HCT116 (cell line): ENCODE results near the gene PI16. TPM values are rescaled to one million over a fixed set of nuclear protein-coding genes. Genes with fewer than 3 reads are reported as not detected.

Experiments used
- ATAC-seq: fragments of 200-7000 bp; cut with Tn5 transposase; 2 replicates; pipeline ENCODE4 v1.9.1; 2020; ENCODE audit warnings: mild to moderate bottlenecking, moderate library complexity
- BruUV-seq: library from RNA; stranded (reverse); fragments of 400-500 nt; replicated peaks from 2 replicates; lab custom pipeline; 2021; lab: Mats Ljungman, UMichigan
- CTCF ChIA-PET: fragments of 300-600 bp; sonication (Branson Sonifier 250); formaldehyde crosslinking; loops from one replicate; lab custom pipeline; 2021; ENCODE audit warnings: antibody characterized with exemption; lab: Charles Lee
- POLR2A ChIA-PET: fragments of 300-600, 350-600 bp; sonication (Branson Sonifier 250); formaldehyde crosslinking; loops from one replicate; lab custom pipeline; 2021; ENCODE audit warnings: antibody characterized with exemption; lab: Charles Lee
- RAD21 ChIA-PET, 2 experiments: fragments of 300-600 bp; sonication (Branson Sonifier 250); formaldehyde crosslinking; loops; one replicate each; lab custom pipeline; 2023; ENCODE audit warnings: low total read pairs in 2 of 2; ENCODE audit not compliant: uncharacterized antibody in 2 of 2, unreplicated experiment in 2 of 2, low non-redundant PET in 1 of 2; lab: Charles Lee
- DNase-seq: peaks from one replicate; pipeline ENCODE4 v3.0.0-alpha.2; 2010; ENCODE audit warnings: low read depth, low spot score
- H2AFZ ChIP-seq: fragments of 200-600 bp; shearing (Covaris generic), sonication (generic); 2 replicates; pipeline ENCODE4 v1.6.1; 2017; ENCODE audit warnings: low read depth, mixed run types, mixed read lengths, antibody characterized with exemption, low read length; ENCODE audit not compliant: poor library complexity, severe bottlenecking
- H3K27ac ChIP-seq: 2 replicates; pipeline ENCODE4 v1.5.1; 2012; ENCODE audit warnings: low read depth, low read length
- H3K27me3 ChIP-seq: fragments of 200-600 bp; sonication (generic); 2 replicates; pipeline ENCODE4 v1.6.1; 2016; ENCODE audit warnings: mixed run types, low read length, mixed read lengths; ENCODE audit not compliant: insufficient read depth
- H3K36me3 ChIP-seq, 2 experiments: fragments of 200-500 bp in 1 of 2; fragments of 200-600 bp in 1 of 2; sonication (Bioruptor generic) in 1 of 2; sonication (generic) in 1 of 2; 2 replicates each; pipeline versions ENCODE4 v1.5.1 to v1.6.1; 2014 to 2016; ENCODE audit warnings: low read length in 2 of 2, inconsistent platforms in 1 of 2, mixed read lengths in 1 of 2, mixed run types in 1 of 2; ENCODE audit not compliant: insufficient read depth in 2 of 2, control insufficient read depth in 1 of 2
- H3K4me1 ChIP-seq, 2 experiments: fragments of 200-600 bp in 1 of 2; sonication (generic) in 1 of 2; 2 replicates each; pipeline versions ENCODE4 v1.5.1 to v1.6.1; 2012 to 2017; ENCODE audit warnings: low read length in 2 of 2, inconsistent platforms in 1 of 2, mild to moderate bottlenecking in 1 of 2, mixed read lengths in 1 of 2, mixed run types in 1 of 2, moderate library complexity in 1 of 2; ENCODE audit not compliant: insufficient read depth in 2 of 2, control insufficient read depth in 1 of 2
- H3K4me2 ChIP-seq: fragments of 200-600 bp; sonication (generic); 2 replicates; pipeline ENCODE4 v1.6.1; 2017; ENCODE audit warnings: mixed run types, low read length, mixed read lengths
- H3K4me3 ChIP-seq, 2 experiments: fragments of 200-600 bp in 1 of 2; sonication (generic) in 1 of 2; replicated peaks in 1 of 2; 2 replicates each; pipeline ENCODE4 v1.5.1; 2011 to 2016; ENCODE audit warnings: low read length in 2 of 2, control low read depth in 1 of 2, low read depth in 1 of 2, mild to moderate bottlenecking in 1 of 2, mixed read lengths in 1 of 2, mixed run types in 1 of 2
- H3K79me2 ChIP-seq: fragments of 200-600 bp; sonication (generic); 2 replicates; pipeline ENCODE4 v1.6.1; 2017; ENCODE audit warnings: mild to moderate bottlenecking, mixed run types, low read length, moderate library complexity, mixed read lengths; ENCODE audit not compliant: insufficient read depth
- H3K9ac ChIP-seq: fragments of 200-600 bp; sonication (generic); 2 replicates; pipeline ENCODE4 v1.6.1; 2016; ENCODE audit warnings: low read length, mixed read lengths
- H3K9me2 ChIP-seq: fragments of 200-600 bp; sonication (generic), shearing (Covaris generic); 2 replicates; pipeline ENCODE4 v1.6.1; 2017; ENCODE audit warnings: mixed run types, mild to moderate bottlenecking, moderate library complexity; ENCODE audit not compliant: insufficient read depth
- H3K9me3 ChIP-seq, 2 experiments: fragments of 200-500 bp in 1 of 2; fragments of 200-600 bp in 1 of 2; sonication (Bioruptor generic) in 1 of 2; sonication (generic) in 1 of 2; 2 replicates each; pipeline ENCODE4 v1.6.1; 2014 to 2017; ENCODE audit warnings: low read length in 2 of 2, mixed read lengths in 2 of 2, inconsistent platforms in 1 of 2, low read depth in 1 of 2, mild to moderate bottlenecking in 1 of 2, mixed run types in 1 of 2, moderate library complexity in 1 of 2; ENCODE audit not compliant: control insufficient read depth in 1 of 2, insufficient read depth in 1 of 2
- H4K20me1 ChIP-seq: fragments of 200-600 bp; sonication (generic), shearing (Covaris generic); 2 replicates; pipeline ENCODE4 v1.6.1; 2017; ENCODE audit warnings: mixed run types, mild to moderate bottlenecking, moderate library complexity; ENCODE audit not compliant: insufficient read depth
- EGR1 ChIP-seq: IDR thresholded peaks from 2 replicates; pipeline ENCODE4 v1.6.1; 2012; ENCODE audit warnings: low read depth
- ELF1 ChIP-seq: IDR thresholded peaks from 2 replicates; pipeline ENCODE4 v1.6.1; 2012; ENCODE audit warnings: low read depth, borderline replicate concordance
- EZH2phosphoT487 ChIP-seq: fragments of 200-600 bp; IDR thresholded peaks from 2 replicates; pipeline ENCODE4 v1.6.1; 2018; ENCODE audit warnings: antibody characterized with exemption, borderline replicate concordance
- POLR2A ChIP-seq: IDR thresholded peaks from 2 replicates; pipeline ENCODE4 v1.7.0; 2011; ENCODE audit warnings: borderline replicate concordance; ENCODE audit not compliant: insufficient read depth, insufficient read length; ENCODE audit errors: extremely low read depth
- RAD21 ChIP-seq: IDR thresholded peaks from 2 replicates; pipeline ENCODE4 v1.6.1; 2012; ENCODE audit warnings: low read depth, mild to moderate bottlenecking
- REST ChIP-seq: IDR thresholded peaks from 2 replicates; pipeline ENCODE4 v1.6.1; 2012; ENCODE audit warnings: low read depth
- TCF7L2 ChIP-seq: IDR thresholded peaks from 2 replicates; pipeline ENCODE4 v1.7.0; 2011; ENCODE audit warnings: borderline replicate concordance, inconsistent platforms; ENCODE audit not compliant: insufficient read depth, insufficient read length; ENCODE audit errors: extremely low read depth
- YY1 ChIP-seq: IDR thresholded peaks from 2 replicates; pipeline ENCODE4 v1.6.1; 2011; ENCODE audit warnings: low read length, low read depth, moderate library complexity, mild to moderate bottlenecking; ENCODE audit not compliant: insufficient replicate concordance; ENCODE audit errors: extremely low read depth
- ZBTB33 ChIP-seq: IDR thresholded peaks from 2 replicates; pipeline ENCODE4 v1.6.1; 2011; ENCODE audit warnings: mild to moderate bottlenecking, low read length, moderate library complexity; ENCODE audit not compliant: insufficient replicate concordance; ENCODE audit errors: extremely low read depth
- ZFX ChIP-seq: fragments of 450-650 bp; IDR thresholded peaks from 2 replicates; pipeline ENCODE4 v1.6.1; 2017
- intact Hi-C: fragments of 100-400 bp; cut with micrococcal nuclease; formaldehyde crosslinking; loops from 2 replicates; pipeline ENCODE4 v1.10.0; 2022
- total RNA-seq: library from RNA; stranded (reverse); gene quantifications from one replicate; pipeline ENCODE4 v1.2.1, GENCODE V29; 2021; ENCODE audit not compliant: unreplicated experiment
- TF ChIP-seq, protein P1 (sequence below), 3 experiments: fragments of 200-600 bp in 1 of 3; sonication (generic) in 1 of 3; IDR thresholded peaks in 2 of 3; conservative IDR thresholded peaks in 1 of 3; 2 replicates each; pipeline ENCODE4 v1.5.1; 2012 to 2017; ENCODE audit warnings: low read depth in 2 of 3, low read length in 2 of 3, antibody characterized with exemption in 1 of 3, borderline replicate concordance in 1 of 3, control low read depth in 1 of 3, mild to moderate bottlenecking in 1 of 3, mixed read lengths in 1 of 3, mixed run types in 1 of 3, moderate library complexity in 1 of 3; ENCODE audit not compliant: insufficient read depth in 1 of 3

The PI16 gene
- total RNA-seq, 1 experiment from 2014 or later, result 0.59 TPM

GRCh38 chr6:36997811-36998722 lies 43.5 kb downstream of the PI16 start:
- no TSS peak for BruUV-seq
- POLR2A ChIA-PET, result no interaction called here

GRCh38 chr6:36998723-36999038 lies 44.1 kb downstream of the PI16 start:
- H3K27me3 ChIP-seq, result no peaks in the 10 kb centered on the region
- H3K36me3 ChIP-seq, result no peaks in the 10 kb centered on the region
- H3K4me3 ChIP-seq, result no peak overlapping the region
- BruUV-seq, result no TSS peak
- H2AFZ ChIP-seq, result no peak overlapping the region
- H4K20me1 ChIP-seq, result no peaks in the 10 kb centered on the region
- ATAC-seq (no peak), DNase-seq (no peak)
- H3K9ac ChIP-seq, result no peak overlapping the region
- ChIA-PET CTCF (no interaction called here), POLR2A (no interaction called here), RAD21 (no interaction called here)
- H3K4me2 ChIP-seq, result no peak overlapping the region
- no peaks in the 10 kb centered on the region for H3K9me3 ChIP-seq
- intact Hi-C loops, result no loop called here
- H3K4me1 ChIP-seq, result no peaks in the 10 kb centered on the region
- H3K27ac ChIP-seq, result no peak overlapping the region
- H3K79me2 ChIP-seq, result no peaks in the 10 kb centered on the region
- H3K9me2 ChIP-seq, result no peaks in the 10 kb centered on the region
- TF ChIP-seq, protein P1, sequence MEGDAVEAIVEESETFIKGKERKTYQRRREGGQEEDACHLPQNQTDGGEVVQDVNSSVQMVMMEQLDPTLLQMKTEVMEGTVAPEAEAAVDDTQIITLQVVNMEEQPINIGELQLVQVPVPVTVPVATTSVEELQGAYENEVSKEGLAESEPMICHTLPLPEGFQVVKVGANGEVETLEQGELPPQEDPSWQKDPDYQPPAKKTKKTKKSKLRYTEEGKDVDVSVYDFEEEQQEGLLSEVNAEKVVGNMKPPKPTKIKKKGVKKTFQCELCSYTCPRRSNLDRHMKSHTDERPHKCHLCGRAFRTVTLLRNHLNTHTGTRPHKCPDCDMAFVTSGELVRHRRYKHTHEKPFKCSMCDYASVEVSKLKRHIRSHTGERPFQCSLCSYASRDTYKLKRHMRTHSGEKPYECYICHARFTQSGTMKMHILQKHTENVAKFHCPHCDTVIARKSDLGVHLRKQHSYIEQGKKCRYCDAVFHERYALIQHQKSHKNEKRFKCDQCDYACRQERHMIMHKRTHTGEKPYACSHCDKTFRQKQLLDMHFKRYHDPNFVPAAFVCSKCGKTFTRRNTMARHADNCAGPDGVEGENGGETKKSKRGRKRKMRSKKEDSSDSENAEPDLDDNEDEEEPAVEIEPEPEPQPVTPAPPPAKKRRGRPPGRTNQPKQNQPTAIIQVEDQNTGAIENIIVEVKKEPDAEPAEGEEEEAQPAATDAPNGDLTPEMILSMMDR (IDR thresholded peaks at IDR 0.05 in 2 of 3, conservative IDR thresholded peaks at IDR 0.05 in 1 of 3; ENCODE audit: borderline replicate concordance in 1 of 3, insufficient read depth in 1 of 3, low read depth in 2 of 3, low read length in 2 of 3), result no peak
- TF ChIP-seq RAD21 (no peak), ZBTB33 (no peak), EZH2phosphoT487 (no peak), TCF7L2 (no peak), ZFX (no peak), REST (no peak), POLR2A (no peak), YY1 (no peak)

More at GRCh38 chr6:36997811-36998722, 43.5 kb downstream of the PI16 start:
- Histone ChIP-seq H3K4me3 (no peak overlapping the region), H4K20me1 (no peaks in the 10 kb centered on the region), H3K27ac (no peak overlapping the region), H3K79me2 (no peaks in the 10 kb centered on the region), H3K9me2 (no peaks in the 10 kb centered on the region), H3K36me3 (no peaks in the 10 kb centered on the region), H3K4me1 (no peaks in the 10 kb centered on the region), H3K9ac (no peak overlapping the region), H2AFZ (no peak overlapping the region), H3K27me3 (no peaks in the 10 kb centered on the region), H3K4me2 (no peak overlapping the region), H3K9me3 (no peaks in the 10 kb centered on the region)
- no peak for DNase-seq
- intact Hi-C loops, result no loop called here
- TF ChIP-seq YY1 (no peak), ELF1 (no peak), EGR1 (no peak)
- no peak for ATAC-seq
- RAD21 ChIA-PET, result no interaction called here
- CTCF ChIA-PET, result no interaction called here
